HFF-Myc (cell line): ENCODE results near the gene MBP.

Experiments
- DNase-seq: peaks from one replicate; pipeline ENCODE4 v3.0.0-alpha.2; 2011; ENCODE audit warnings: low read depth; ENCODE audit errors: extremely low read depth
- H3K4me3 ChIP-seq: replicated peaks from 2 replicates; pipeline ENCODE4 v1.5.1; 2011; ENCODE audit warnings: low read depth, mild to moderate bottlenecking, control low read depth, low read length
- TF ChIP-seq, protein P1 (sequence below): IDR thresholded peaks from 2 replicates; pipeline ENCODE4 v1.5.1; 2012; ENCODE audit warnings: mild to moderate bottlenecking, low read depth, low read length, control low read depth; ENCODE audit errors: missing control alignments

MBP gene

DNA sequence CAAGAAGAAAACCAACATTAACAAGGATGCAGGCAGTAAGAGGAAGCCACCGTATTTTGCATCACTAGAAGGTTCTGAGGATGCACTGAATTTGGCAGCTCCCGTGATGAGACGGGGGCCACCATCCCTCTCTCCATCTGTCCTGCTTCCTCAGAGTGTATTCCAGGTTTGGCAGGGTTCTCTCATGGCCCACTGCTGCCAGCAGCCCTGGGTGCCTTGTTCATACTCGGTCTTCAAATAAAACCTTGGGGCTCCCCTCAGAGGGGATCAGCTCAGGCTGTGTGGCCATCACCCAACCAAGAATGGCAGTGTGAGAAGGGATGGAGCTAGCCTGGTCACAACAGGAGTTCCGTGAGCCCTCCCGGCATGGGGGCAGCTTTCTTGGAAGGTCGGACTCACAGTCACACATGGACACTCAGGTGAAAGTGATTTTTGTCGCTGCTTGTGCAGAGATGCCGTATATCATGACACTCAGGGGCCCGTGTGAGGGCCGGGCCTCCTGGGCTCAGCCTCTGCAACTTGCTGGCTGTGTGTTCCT lies 12.8 kb upstream of the MBP start:
- H3K4me3 ChIP-seq = no peak overlapping the region
- DNase-seq = no peak
- TF ChIP-seq, protein P1, sequence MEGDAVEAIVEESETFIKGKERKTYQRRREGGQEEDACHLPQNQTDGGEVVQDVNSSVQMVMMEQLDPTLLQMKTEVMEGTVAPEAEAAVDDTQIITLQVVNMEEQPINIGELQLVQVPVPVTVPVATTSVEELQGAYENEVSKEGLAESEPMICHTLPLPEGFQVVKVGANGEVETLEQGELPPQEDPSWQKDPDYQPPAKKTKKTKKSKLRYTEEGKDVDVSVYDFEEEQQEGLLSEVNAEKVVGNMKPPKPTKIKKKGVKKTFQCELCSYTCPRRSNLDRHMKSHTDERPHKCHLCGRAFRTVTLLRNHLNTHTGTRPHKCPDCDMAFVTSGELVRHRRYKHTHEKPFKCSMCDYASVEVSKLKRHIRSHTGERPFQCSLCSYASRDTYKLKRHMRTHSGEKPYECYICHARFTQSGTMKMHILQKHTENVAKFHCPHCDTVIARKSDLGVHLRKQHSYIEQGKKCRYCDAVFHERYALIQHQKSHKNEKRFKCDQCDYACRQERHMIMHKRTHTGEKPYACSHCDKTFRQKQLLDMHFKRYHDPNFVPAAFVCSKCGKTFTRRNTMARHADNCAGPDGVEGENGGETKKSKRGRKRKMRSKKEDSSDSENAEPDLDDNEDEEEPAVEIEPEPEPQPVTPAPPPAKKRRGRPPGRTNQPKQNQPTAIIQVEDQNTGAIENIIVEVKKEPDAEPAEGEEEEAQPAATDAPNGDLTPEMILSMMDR = no peak

DNA sequence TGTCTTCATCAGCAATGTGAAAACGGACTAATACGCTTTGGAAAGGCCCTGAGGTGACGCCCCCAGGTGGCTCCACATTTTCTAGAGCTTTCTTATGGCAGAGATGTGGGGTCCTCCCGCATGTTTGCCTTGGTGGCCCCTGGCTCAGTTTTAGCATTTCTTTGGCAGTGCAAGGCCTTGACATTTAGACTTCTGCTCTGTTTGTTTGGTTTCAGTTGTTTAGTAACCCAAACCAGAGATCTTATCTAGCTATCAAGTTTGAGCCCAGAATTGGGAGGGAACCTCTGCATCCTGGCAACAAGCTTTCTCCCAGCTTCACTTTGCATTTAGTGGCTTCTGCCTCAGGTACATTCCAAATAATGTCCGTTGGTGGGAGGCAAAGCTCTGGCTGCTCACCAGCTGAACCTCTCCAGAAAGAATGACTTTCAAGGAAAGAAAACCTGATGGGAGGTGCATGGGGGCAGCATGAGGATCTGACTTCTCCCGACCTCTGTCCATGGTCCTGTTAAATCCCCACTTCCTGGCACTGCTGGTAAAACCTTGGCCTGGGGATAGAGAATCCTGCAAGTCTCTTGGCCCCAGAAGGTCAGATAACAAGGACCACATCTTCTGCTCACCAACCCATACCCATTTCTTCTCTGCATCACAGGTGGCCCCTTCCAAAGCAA lies 12.0 kb upstream of the MBP start:
- TF ChIP-seq, protein P1 = no peak
- H3K4me3 ChIP-seq = no peak overlapping the region
- no peak for DNase-seq

DNA sequence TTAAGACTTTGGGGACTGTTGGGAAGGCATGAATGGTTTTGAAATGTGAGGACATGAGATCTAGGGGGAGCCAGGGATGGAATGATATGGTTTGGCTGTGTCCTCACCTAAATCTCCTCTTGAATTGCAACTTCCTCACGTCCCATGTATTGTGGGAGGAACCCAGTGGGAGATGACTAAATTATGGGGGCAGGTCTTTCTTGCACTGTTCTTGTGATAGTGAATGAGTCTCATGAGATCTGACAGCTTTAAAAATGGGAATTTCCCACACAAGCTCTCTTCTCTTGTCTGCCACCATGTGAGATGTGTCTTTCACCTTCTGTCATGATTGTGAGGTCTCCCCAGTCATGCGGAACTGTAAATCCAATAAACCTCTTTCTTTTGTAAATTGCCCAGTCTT lies 11.5 kb upstream of the MBP start:
- TF ChIP-seq, protein P1 = no peak
- no peak overlapping the region for H3K4me3 ChIP-seq
- DNase-seq = no peak

DNA sequence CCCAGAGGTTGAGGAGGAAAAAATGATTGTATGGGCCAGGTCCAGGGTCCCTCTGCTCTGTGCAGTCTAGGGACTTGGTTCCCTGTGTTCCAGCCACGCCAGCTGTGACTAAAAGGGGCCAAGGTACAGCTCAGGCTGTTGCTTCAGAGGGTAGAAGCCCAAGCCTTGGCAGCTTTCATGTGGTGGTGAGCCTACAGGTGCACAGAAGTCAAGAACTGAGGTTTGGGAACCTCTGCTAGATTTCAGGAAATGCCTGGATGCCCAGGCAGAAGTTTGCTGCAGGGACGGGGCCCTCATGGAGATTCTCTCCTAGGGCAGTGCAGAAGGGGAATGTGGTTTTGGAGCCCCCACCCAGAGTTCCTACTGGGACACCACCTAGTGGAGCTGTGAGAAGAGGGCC lies 10.6 kb upstream of the MBP start:
- H3K4me3 ChIP-seq = no peak overlapping the region
- TF ChIP-seq, protein P1 = no peak
- DNase-seq = no peak

DNA sequence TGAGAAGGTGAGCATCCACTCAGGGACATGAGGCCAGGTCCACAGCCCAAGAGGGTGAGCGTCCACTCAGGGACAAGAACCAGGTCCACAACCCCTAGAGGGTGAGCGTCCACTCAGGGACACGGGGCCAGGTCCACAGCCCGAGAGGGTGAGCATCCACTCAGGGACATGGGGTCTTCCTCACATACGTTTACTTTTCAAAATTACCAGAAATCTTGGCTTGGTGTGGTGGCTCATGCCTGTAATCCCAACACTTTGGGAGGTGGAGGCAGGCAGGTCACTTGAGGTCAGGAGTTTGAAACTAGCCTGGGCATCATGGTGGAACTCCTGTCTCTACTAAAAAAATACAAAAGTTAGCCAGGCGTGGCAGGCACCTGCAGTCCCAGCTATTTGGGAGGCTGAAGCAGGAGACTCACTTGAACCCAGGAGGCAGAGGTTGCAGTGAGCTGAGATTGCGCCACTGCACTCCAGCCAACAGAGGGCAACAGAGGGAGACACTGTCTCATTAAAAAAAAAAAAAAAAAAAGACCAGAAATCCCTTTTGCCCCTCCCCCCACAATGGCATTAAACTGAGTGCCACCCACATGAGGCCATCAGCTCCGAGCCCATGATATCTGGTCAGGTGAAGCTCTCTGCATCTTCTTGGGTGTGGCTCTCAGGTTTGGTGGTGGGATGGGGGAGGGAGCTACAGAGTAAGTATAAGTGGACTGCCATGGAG lies 9.0 kb upstream of the MBP start:
- TF ChIP-seq, protein P1 = peak; percentile 10
- H3K4me3 ChIP-seq = no peak overlapping the region
- DNase-seq = no peak

DNA sequence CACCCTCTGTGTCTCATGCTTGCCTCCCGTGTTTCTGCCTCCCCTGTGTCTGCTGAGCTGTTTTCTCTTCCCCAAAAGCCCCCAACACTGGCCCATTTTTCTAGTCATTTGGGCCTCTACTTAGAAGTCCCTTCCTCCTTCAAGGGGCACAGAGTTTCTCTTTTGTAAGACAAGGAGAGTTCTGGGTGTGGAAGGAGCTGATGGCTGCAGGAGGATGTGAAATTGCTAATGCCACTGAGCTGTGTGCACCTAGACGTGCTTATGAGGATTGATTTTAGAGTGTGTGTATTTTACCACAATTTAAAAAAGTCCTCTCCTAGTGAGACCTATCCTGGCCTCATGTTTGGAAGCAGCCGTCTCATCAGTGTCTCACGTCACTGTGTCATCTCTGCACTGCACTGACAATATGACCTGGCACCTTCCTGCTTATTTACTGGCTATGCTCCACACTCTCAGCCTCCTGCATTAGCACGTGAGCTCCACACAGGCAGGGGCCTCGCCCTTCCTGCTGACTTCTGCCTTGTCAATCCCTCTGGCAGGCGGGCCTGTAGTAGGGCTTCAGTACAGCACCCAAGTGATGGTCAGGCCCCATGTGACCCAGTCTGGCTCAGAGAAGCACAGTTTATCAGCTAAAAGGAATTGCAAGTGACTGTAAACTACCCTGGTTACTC lies 8.0 kb upstream of the MBP start:
- TF ChIP-seq, protein P1 = no peak

More for the DNA sequence above, 8.0 kb upstream of the MBP start:
- no peak for DNase-seq
- H3K4me3 ChIP-seq = no peak overlapping the region
